HG03039 (cell line): ENCODE results near the gene B3GLCT.

Source experiments
- ATAC-seq: cut with Tn5 transposase; IDR thresholded peaks from one replicate; pipeline ENCODE4 v1.9.1; 2021; ENCODE audit warnings: mild to moderate bottlenecking, moderate library complexity; ENCODE audit not compliant: unreplicated experiment

Gene B3GLCT

GRCh38 chr13:31267126-31267784 lies 67.5 kb downstream of the B3GLCT start:
- ATAC-seq, result no peak

GRCh38 chr13:31274390-31274789 lies 74.6 kb downstream of the B3GLCT start:
- no peak for ATAC-seq

GRCh38 chr13:31276421-31276820 lies 76.6 kb downstream of the B3GLCT start:
- no peak for ATAC-seq

GRCh38 chr13:31278869-31279268 lies 79.1 kb downstream of the B3GLCT start:
- ATAC-seq, result no peak

GRCh38 chr13:31282741-31283455 lies 83.1 kb downstream of the B3GLCT start:
- no peak for ATAC-seq

GRCh38 chr13:31286930-31287329 lies 87.2 kb downstream of the B3GLCT start:
- no peak for ATAC-seq

GRCh38 chr13:31301119-31301518 lies 101.3 kb downstream of the B3GLCT start:
- ATAC-seq, result no peak

- no peak for ATAC-seq
Measured at GRCh38 chr13:31310356-31310755, 110.6 kb downstream of the B3GLCT start.

- ATAC-seq, result no peak
Measured at GRCh38 chr13:31310786-31311185, 111.0 kb downstream of the B3GLCT start.

GRCh38 chr13:31311921-31312320 lies 112.1 kb downstream of the B3GLCT start:
- no peak for ATAC-seq

GRCh38 chr13:31314961-31315360 lies 115.2 kb downstream of the B3GLCT start:
- ATAC-seq, result no peak

GRCh38 chr13:31320946-31321345 lies 121.2 kb downstream of the B3GLCT start:
- ATAC-seq, result no peak

- ATAC-seq, result no peak
Measured at GRCh38 chr13:31321457-31321856, 121.7 kb downstream of the B3GLCT start.

- ATAC-seq, result no peak
Measured at GRCh38 chr13:31322026-31322425, 122.3 kb downstream of the B3GLCT start.

- ATAC-seq, result no peak
Measured at GRCh38 chr13:31322702-31323405, 123.1 kb downstream of the B3GLCT start.

GRCh38 chr13:31327182-31327860 lies 127.5 kb downstream of the B3GLCT start:
- ATAC-seq, result no peak

GRCh38 chr13:31328549-31329235 lies 128.9 kb downstream of the B3GLCT start:
- no peak for ATAC-seq

- ATAC-seq, result no peak
Measured at GRCh38 chr13:31330236-31330635, 130.5 kb downstream of the B3GLCT start.

GRCh38 chr13:31331068-31331467 lies 131.3 kb downstream of the B3GLCT start:
- no peak for ATAC-seq

GRCh38 chr13:31334547-31334946 lies 134.8 kb downstream of the B3GLCT start:
- no peak for ATAC-seq
